HepG2 (cell line): ENCODE results near the gene MTUS2. TPM values are rescaled to one million over a fixed set of nuclear protein-coding genes. Genes with fewer than 3 reads are reported as not detected.

ENCODE experiments used
- ATAC-seq: fragments of 200-7000 bp; cut with Tn5 transposase; 3 replicates; pipeline ENCODE4 v1.9.1; 2020; ENCODE audit warnings: mild to moderate bottlenecking, moderate library complexity
- BruUV-seq: library from RNA; stranded (reverse); fragments of 400-500 nt; replicated peaks from 2 replicates; lab custom pipeline; 2021; lab: Mats Ljungman, UMichigan
- CTCF ChIA-PET: fragments of 300-600 bp; formaldehyde crosslinking; extraction: SDS; loops from one replicate; lab custom pipeline; 2021; ENCODE audit warnings: low total read pairs, inconsistent platforms, low intra/inter-chr PET ratio; lab: Yijun Ruan, JAX
- POLR2A ChIA-PET: fragments of 350-600 bp; sonication (Branson Sonifier 250); formaldehyde crosslinking; loops from one replicate; lab custom pipeline; 2020; ENCODE audit warnings: antibody characterized with exemption, inconsistent platforms; lab: Yijun Ruan, JAX
- DNase-seq: peaks from one replicate; pipeline ENCODE4 v3.0.0-alpha.2; 2015; ENCODE audit warnings: low spot score
- FAIRE-seq: peaks from 3 replicates; lab custom pipeline; 2011; peaks lifted over from hg19 to GRCh38; lab: Jason Lieb, UNC
- H2AFZ ChIP-seq: one replicate; pipeline ENCODE4 v1.6.1; 2011; ENCODE audit warnings: low read length, inconsistent platforms
- H3K27ac ChIP-seq: fragments of 300-600 bp; 3 replicates; pipeline ENCODE4 v1.8.0; 2011; ENCODE audit warnings: mixed run types, mild to moderate bottlenecking, mixed read lengths, low read length, inconsistent platforms; ENCODE audit not compliant: insufficient read depth; ENCODE audit errors: extremely low read length
- H3K27me3 ChIP-seq, 2 experiments: fragments of 200-600 bp in 1 of 2; 2 replicates in 1 of 2; 3 replicates in 1 of 2; pipeline versions ENCODE4 v1.6.0 to v1.8.0; 2011; ENCODE audit warnings: low read length in 2 of 2, mild to moderate bottlenecking in 2 of 2, moderate library complexity in 2 of 2, inconsistent platforms in 1 of 2; ENCODE audit not compliant: insufficient read depth in 2 of 2, control insufficient read depth in 1 of 2
- H3K36me3 ChIP-seq, 2 experiments: fragments of 200-600 bp in 1 of 2; replicated peaks in 1 of 2; 2 replicates in 1 of 2; 3 replicates in 1 of 2; pipeline versions ENCODE4 v1.5.1 to v1.8.0; 2011; ENCODE audit warnings: low read length in 2 of 2, inconsistent platforms in 1 of 2; ENCODE audit not compliant: insufficient read depth in 2 of 2, control insufficient read depth in 1 of 2
- H3K4me1 ChIP-seq: 2 replicates; pipeline ENCODE4 v1.5.1; 2012; ENCODE audit warnings: low read length, inconsistent platforms; ENCODE audit not compliant: insufficient read depth
- H3K4me2 ChIP-seq: 2 replicates; pipeline ENCODE4 v1.6.0; 2011; ENCODE audit warnings: low read depth, low read length, inconsistent platforms
- H3K4me3 ChIP-seq, 3 experiments: fragments of 200-600 bp in 1 of 3; sonication (generic), shearing (Covaris generic) in 1 of 3; replicated peaks in 1 of 3; 2 replicates each; pipeline ENCODE4 v1.5.1; 2011 to 2016; ENCODE audit warnings: low read length in 3 of 3, inconsistent platforms in 2 of 3, low read depth in 2 of 3, mild to moderate bottlenecking in 2 of 3, control low read depth in 1 of 3, mixed read lengths in 1 of 3; ENCODE audit not compliant: insufficient read depth in 1 of 3
- H3K79me2 ChIP-seq: one replicate; pipeline ENCODE4 v1.6.1; 2011; ENCODE audit warnings: low read length, inconsistent platforms; ENCODE audit not compliant: insufficient read depth
- H3K9ac ChIP-seq: 2 replicates; pipeline ENCODE4 v1.6.0; 2011; ENCODE audit warnings: mild to moderate bottlenecking, low read depth, low read length, inconsistent platforms; ENCODE audit not compliant: insufficient read depth
- H3K9me3 ChIP-seq: 2 replicates; pipeline ENCODE4 v1.5.1; 2012; ENCODE audit warnings: mild to moderate bottlenecking, low read length
- H4K20me1 ChIP-seq: 2 replicates; pipeline ENCODE4 v1.6.0; 2011; ENCODE audit warnings: inconsistent platforms, mild to moderate bottlenecking, low read length, moderate library complexity; ENCODE audit not compliant: insufficient read depth
- CENPX ChIP-seq: sonication (generic); formaldehyde crosslinking; IDR thresholded peaks from 2 replicates; pipeline ENCODE4 v1.9.0; 2021; ENCODE audit warnings: mild to moderate bottlenecking, missing genetic modification reagents, moderate library complexity
- KLF12 ChIP-seq: sonication (generic); formaldehyde crosslinking; IDR thresholded peaks from 2 replicates; pipeline ENCODE4 v1.4.0; 2020; ENCODE audit warnings: missing genetic modification reagents, borderline replicate concordance
- NAIF1 ChIP-seq: sonication (generic); formaldehyde crosslinking; IDR thresholded peaks from 2 replicates; pipeline ENCODE4 v1.5.0; 2020; ENCODE audit warnings: mild to moderate bottlenecking, missing genetic modification reagents, borderline replicate concordance
- RBM39 ChIP-seq: fragments of 200-400 bp; formaldehyde crosslinking; IDR thresholded peaks from one replicate; pipeline ENCODE4 v1.6.1; 2018; ENCODE audit warnings: antibody characterized with exemption, mild to moderate bottlenecking, low read depth, low read length; ENCODE audit not compliant: poor library complexity, severe bottlenecking
- TAF15 ChIP-seq: fragments of 200-400 bp; formaldehyde crosslinking; IDR thresholded peaks from one replicate; pipeline ENCODE4 v1.6.1; 2018; ENCODE audit warnings: mild to moderate bottlenecking, low read depth, low read length; ENCODE audit not compliant: poor library complexity, severe bottlenecking
- ZNF576 ChIP-seq: sonication (generic); formaldehyde crosslinking; IDR thresholded peaks from 2 replicates; pipeline ENCODE4 v1.4.0; 2020; ENCODE audit warnings: mild to moderate bottlenecking, missing genetic modification reagents
- ZNF775 ChIP-seq: sonication (generic); formaldehyde crosslinking; IDR thresholded peaks from 2 replicates; pipeline ENCODE4 v1.4.0; 2020; ENCODE audit warnings: missing genetic modification reagents, mild to moderate bottlenecking, moderate library complexity, borderline replicate concordance
- ZNF839 ChIP-seq: sonication (generic); formaldehyde crosslinking; IDR thresholded peaks from 2 replicates; pipeline ENCODE4 v1.4.0; 2020; ENCODE audit warnings: missing genetic modification reagents, mild to moderate bottlenecking, borderline replicate concordance
- ZNF883 ChIP-seq: sonication (generic); formaldehyde crosslinking; IDR thresholded peaks from 2 replicates; pipeline ENCODE4 v1.5.1; 2020; ENCODE audit warnings: mild to moderate bottlenecking, missing genetic modification reagents; ENCODE audit errors: not compliant biosample characterization
- WGBS: methylation state at CpG from one replicate; pipeline ENCODE4 v1.1.6; 2017; ENCODE audit warnings: low lambda C conversion rate; 5-methylcytosine and 5-hydroxymethylcytosine counted together
- in situ Hi-C: cut with HindIII; loops from 2 replicates; pipeline ENCODE4 v1.10.0; 2017; ENCODE audit warnings: low pct_unique_long_range_greater_than_20kb; ENCODE audit not compliant: extremely low pct_ligation_motif_present
- intact Hi-C: fragments of 100-400 bp; cut with micrococcal nuclease; formaldehyde crosslinking; loops from one replicate; pipeline ENCODE4 v1.10.0; 2022; ENCODE audit not compliant: unreplicated experiment
- polyA plus RNA-seq, 8 experiments: library from polyadenylated mRNA; depleted of rRNA in 3 of 8; stranded (reverse) in 7 of 8; unstranded in 1 of 8; fragments of >200 nt; fragmentation: Illumina TruSeq in 4 of 8; extraction: Trizol in 4 of 8; gene quantifications; 2 replicates each; pipeline versions ENCODE4 v1.2.1 to v1.2.3, GENCODE V29; 2011 to 2016; ENCODE audit warnings: low read depth in 4 of 8, missing spikeins in 1 of 8, mixed read lengths in 1 of 8; ENCODE audit not compliant: insufficient read depth in 1 of 8
- total RNA-seq, 5 experiments: library from RNA; depleted of rRNA; stranded (reverse); fragments of >200 nt; fragmentation: Illumina TruSeq; extraction: Trizol; gene quantifications; 2 replicates each; pipeline ENCODE4 v1.2.3, GENCODE V29; 2016; ENCODE audit warnings: low read depth in 1 of 5

MTUS2 gene
- total and polyA plus RNA-seq, 2 of the 13 experiments (the other 11 are each of a cell fraction or from before 2014, with no cell fraction given): not detected

GRCh38 chr13:29418026-29418425 is 597.9 kb downstream of the MTUS2 start (continued):
- TF ChIP-seq ZNF576 (CRISPR knock-in tag) (no peak), ZNF775 (CRISPR knock-in tag) (no peak), NAIF1 (CRISPR knock-in tag) (no peak)

GRCh38 chr13:29421118-29421517 is 601.0 kb downstream of the MTUS2 start:
- no peaks in the 10 kb centered on the region for H3K79me2 ChIP-seq
- no peaks in the 10 kb centered on the region for H3K9me3 ChIP-seq
- H2AFZ ChIP-seq: no peak overlapping the region
- intact Hi-C loops (no loop called here), in situ Hi-C loops (no loop called here)
- no peaks in the 10 kb centered on the region for H3K36me3 ChIP-seq
- H4K20me1 ChIP-seq: no peaks in the 10 kb centered on the region
- no peak for DNase-seq
- POLR2A ChIA-PET: no interaction called here
- no peaks in the 10 kb centered on the region for H3K4me1 ChIP-seq
- H3K4me2 ChIP-seq: no peak overlapping the region
- no peak for FAIRE-seq
- WGBS: 1% methylated on average over 3 of the region's 3 CpGs
- no peak overlapping the region for H3K9ac ChIP-seq
- no TSS peak for BruUV-seq
- peaks cover 0 to 3% of the 10 kb centered on the region in 2 experiments; a peak in 1 of 5 replicates for H3K27me3 ChIP-seq
- no peak overlapping the region for H3K4me3 ChIP-seq
- no peak for ATAC-seq
- CTCF ChIA-PET: no interaction called here
- no peak for TF ChIP-seq TAF15
- no peak for TF ChIP-seq RBM39
- TF ChIP-seq ZNF839 (CRISPR knock-in tag): no peak
- no peak for TF ChIP-seq KLF12
- no peak for TF ChIP-seq ZNF883 (CRISPR knock-in tag)
- no peak for TF ChIP-seq CENPX (CRISPR knock-in tag)
- H3K27ac ChIP-seq: no peak overlapping the region
